ENCODE measurements around the gene STOML2. TPM values are rescaled to one million over a fixed set of nuclear protein-coding genes. Genes with fewer than 3 reads are reported as not detected.

The STOML2 gene
- total and polyA plus RNA-seq, 9 of the 15 experiments (the other 6 are each of a cell fraction or from before 2014, with no cell fraction given), result 110 to 220 (median 174) TPM

DNA sequence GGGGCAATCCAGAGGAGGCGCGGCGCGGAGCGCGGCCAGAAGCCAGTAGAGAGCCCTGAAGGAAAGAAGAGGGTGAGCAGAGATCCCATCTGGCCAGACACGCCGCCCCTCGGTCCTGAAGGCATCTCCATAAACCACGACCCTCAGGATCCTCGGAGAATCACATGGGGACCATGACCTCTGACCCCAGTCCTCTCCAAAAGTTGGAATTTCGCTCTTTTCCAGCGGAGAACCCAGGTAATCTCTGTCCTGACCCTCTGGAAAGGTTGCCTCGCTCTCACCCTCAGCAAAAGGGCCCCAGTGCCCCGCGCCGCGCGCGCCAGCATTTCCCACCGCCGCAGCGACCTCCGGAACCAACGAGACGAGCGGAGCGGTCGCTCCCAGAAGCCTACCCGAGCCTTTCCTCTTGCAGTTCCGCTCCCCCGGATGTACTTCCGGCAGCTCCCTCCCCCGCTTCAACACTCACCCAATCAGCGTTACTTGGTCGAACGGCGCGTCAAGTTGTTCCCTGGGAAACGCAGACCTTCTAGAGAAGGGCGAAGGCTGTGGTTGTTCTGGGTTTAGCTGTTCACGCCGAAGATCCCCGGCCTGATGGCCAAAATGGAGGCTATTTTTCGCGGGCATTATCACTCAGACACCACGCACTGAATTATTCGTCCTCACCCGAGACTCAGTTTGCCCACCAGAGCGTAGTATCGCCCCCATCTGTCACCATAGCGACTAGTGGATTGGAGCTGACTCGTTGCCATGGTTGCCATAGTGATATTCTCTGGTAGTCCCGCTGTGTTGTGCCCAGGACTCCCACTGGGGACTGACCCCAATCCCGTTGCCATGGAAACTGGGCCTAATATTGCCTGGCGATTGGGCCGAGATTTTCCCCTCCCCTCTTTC is at the start of gene STOML2 (continued):
- TF ChIP-seq, protein P1, sequence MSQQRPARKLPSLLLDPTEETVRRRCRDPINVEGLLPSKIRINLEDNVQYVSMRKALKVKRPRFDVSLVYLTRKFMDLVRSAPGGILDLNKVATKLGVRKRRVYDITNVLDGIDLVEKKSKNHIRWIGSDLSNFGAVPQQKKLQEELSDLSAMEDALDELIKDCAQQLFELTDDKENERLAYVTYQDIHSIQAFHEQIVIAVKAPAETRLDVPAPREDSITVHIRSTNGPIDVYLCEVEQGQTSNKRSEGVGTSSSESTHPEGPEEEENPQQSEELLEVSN (IDR thresholded peaks at IDR 0.05; ENCODE audit: borderline replicate concordance in 1 of 2, extremely low read depth in 1 of 2, insufficient read depth in 1 of 2, insufficient read length in 1 of 2, low read depth in 1 of 2, low read length in 1 of 2, poor library complexity in 1 of 2, severe bottlenecking in 1 of 2), result peak; percentile 2 to 47
- TF ChIP-seq SUPT5H (IDR thresholded peaks at IDR 0.05) (peak; percentile 72), TBP (optimal IDR thresholded peaks at IDR 0.05; ENCODE audit: low read depth, low read length) (peak; percentile 84), CSDE1 (IDR thresholded peaks at IDR 0.05) (peak in 1 of 2 experiments; percentile 94; a peak in 2 of 4 replicates), NCOA6 (IDR thresholded peaks at IDR 0.05) (no peak), KDM5B (IDR thresholded peaks at IDR 0.05; ENCODE audit: insufficient replicate concordance, low read depth, low read length) (peak; percentile 81), SP2 (IDR thresholded peaks at IDR 0.05; ENCODE audit: extremely low read depth, low read depth, low read length, poor library complexity, severe bottlenecking) (peak; percentile 69), ARID2 (IDR thresholded peaks at IDR 0.05) (no peak), ZNF778 (CRISPR knock-in tag; IDR thresholded peaks at IDR 0.05) (no peak), CBX3 (IDR thresholded peaks at IDR 0.05; ENCODE audit: borderline replicate concordance in 1 of 2, low read length in 2 of 2) (peak in 1 of 2 experiments; percentile 23; a peak in 1 of 3 replicates), NR2F6 (CRISPR knock-in tag; IDR thresholded peaks at IDR 0.05) (peak; percentile 76; the same call in 1 of the 2 replicates)
- TF ChIP-seq, protein P2, sequence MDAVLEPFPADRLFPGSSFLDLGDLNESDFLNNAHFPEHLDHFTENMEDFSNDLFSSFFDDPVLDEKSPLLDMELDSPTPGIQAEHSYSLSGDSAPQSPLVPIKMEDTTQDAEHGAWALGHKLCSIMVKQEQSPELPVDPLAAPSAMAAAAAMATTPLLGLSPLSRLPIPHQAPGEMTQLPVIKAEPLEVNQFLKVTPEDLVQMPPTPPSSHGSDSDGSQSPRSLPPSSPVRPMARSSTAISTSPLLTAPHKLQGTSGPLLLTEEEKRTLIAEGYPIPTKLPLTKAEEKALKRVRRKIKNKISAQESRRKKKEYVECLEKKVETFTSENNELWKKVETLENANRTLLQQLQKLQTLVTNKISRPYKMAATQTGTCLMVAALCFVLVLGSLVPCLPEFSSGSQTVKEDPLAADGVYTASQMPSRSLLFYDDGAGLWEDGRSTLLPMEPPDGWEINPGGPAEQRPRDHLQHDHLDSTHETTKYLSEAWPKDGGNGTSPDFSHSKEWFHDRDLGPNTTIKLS (IDR thresholded peaks at IDR 0.05; ENCODE audit: borderline replicate concordance, low read depth), result peak; percentile 65
- TF ChIP-seq, protein P3, sequence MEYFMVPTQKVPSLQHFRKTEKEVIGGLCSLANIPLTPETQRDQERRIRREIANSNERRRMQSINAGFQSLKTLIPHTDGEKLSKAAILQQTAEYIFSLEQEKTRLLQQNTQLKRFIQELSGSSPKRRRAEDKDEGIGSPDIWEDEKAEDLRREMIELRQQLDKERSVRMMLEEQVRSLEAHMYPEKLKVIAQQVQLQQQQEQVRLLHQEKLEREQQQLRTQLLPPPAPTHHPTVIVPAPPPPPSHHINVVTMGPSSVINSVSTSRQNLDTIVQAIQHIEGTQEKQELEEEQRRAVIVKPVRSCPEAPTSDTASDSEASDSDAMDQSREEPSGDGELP (CRISPR knock-in tag; IDR thresholded peaks at IDR 0.05; ENCODE audit: borderline replicate concordance), result peak; percentile 84
- TF ChIP-seq, protein P4, sequence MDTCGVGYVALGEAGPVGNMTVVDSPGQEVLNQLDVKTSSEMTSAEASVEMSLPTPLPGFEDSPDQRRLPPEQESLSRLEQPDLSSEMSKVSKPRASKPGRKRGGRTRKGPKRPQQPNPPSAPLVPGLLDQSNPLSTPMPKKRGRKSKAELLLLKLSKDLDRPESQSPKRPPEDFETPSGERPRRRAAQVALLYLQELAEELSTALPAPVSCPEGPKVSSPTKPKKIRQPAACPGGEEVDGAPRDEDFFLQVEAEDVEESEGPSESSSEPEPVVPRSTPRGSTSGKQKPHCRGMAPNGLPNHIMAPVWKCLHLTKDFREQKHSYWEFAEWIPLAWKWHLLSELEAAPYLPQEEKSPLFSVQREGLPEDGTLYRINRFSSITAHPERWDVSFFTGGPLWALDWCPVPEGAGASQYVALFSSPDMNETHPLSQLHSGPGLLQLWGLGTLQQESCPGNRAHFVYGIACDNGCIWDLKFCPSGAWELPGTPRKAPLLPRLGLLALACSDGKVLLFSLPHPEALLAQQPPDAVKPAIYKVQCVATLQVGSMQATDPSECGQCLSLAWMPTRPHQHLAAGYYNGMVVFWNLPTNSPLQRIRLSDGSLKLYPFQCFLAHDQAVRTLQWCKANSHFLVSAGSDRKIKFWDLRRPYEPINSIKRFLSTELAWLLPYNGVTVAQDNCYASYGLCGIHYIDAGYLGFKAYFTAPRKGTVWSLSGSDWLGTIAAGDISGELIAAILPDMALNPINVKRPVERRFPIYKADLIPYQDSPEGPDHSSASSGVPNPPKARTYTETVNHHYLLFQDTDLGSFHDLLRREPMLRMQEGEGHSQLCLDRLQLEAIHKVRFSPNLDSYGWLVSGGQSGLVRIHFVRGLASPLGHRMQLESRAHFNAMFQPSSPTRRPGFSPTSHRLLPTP (IDR thresholded peaks at IDR 0.05; ENCODE audit: borderline replicate concordance, extremely low read depth, insufficient read length), result no peak
- TF ChIP-seq, protein P5, sequence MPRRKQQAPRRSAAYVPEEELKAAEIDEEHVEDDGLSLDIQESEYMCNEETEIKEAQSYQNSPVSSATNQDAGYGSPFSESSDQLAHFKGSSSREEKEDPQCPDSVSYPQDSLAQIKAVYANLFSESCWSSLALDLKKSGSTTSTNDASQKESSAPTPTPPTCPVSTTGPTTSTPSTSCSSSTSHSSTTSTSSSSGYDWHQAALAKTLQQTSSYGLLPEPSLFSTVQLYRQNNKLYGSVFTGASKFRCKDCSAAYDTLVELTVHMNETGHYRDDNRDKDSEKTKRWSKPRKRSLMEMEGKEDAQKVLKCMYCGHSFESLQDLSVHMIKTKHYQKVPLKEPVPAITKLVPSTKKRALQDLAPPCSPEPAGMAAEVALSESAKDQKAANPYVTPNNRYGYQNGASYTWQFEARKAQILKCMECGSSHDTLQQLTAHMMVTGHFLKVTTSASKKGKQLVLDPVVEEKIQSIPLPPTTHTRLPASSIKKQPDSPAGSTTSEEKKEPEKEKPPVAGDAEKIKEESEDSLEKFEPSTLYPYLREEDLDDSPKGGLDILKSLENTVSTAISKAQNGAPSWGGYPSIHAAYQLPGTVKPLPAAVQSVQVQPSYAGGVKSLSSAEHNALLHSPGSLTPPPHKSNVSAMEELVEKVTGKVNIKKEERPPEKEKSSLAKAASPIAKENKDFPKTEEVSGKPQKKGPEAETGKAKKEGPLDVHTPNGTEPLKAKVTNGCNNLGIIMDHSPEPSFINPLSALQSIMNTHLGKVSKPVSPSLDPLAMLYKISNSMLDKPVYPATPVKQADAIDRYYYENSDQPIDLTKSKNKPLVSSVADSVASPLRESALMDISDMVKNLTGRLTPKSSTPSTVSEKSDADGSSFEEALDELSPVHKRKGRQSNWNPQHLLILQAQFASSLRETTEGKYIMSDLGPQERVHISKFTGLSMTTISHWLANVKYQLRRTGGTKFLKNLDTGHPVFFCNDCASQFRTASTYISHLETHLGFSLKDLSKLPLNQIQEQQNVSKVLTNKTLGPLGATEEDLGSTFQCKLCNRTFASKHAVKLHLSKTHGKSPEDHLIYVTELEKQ (CRISPR knock-in tag; IDR thresholded peaks at IDR 0.05), result no peak
